T-helper 2 cell treated with Interferon-gamma antibody and Interleukin-4, amounts not matched to agents 5 μg/mL and 100 μg/mL, for 36 hours (primary cell): ENCODE results near the gene LRRC8B.

Experiments used
- DNase-seq: peaks from one replicate; pipeline ENCODE4 v3.0.0; 2021; ENCODE audit warnings: low spot score
- H3K27ac Mint-ChIP-seq: one replicate; pipeline ENCODE4 v1.8.0; 2021; ENCODE audit warnings: mild to moderate bottlenecking, mixed read lengths
- H3K27me3 Mint-ChIP-seq: one replicate; pipeline ENCODE4 v1.8.0; 2021; ENCODE audit warnings: low read depth, mixed read lengths
- H3K36me3 Mint-ChIP-seq: one replicate; pipeline ENCODE4 v1.8.0; 2021; ENCODE audit warnings: low read depth, mixed read lengths
- H3K4me1 Mint-ChIP-seq: one replicate; pipeline ENCODE4 v1.8.0; 2021; ENCODE audit warnings: low read depth, mixed read lengths
- H3K4me3 Mint-ChIP-seq: one replicate; pipeline ENCODE4 v1.8.0; 2022; ENCODE audit warnings: mild to moderate bottlenecking, moderate library complexity, mixed read lengths
- H3K9me3 Mint-ChIP-seq: one replicate; pipeline ENCODE4 v1.8.0; 2021; ENCODE audit warnings: mixed read lengths

Gene LRRC8B

GRCh38 chr1:89524369-89525168, at the start of gene LRRC8B:
TSS of gene LRRC8B (plus strand) at chr1:89524829. CDS start at chr1:89582651, 57,822 bp downstream.
- peaks cover 4% of the 10 kb centered on the region for H3K9me3 Mint-ChIP-seq
- no peaks in the 10 kb centered on the region for H3K27me3 Mint-ChIP-seq

DNA sequence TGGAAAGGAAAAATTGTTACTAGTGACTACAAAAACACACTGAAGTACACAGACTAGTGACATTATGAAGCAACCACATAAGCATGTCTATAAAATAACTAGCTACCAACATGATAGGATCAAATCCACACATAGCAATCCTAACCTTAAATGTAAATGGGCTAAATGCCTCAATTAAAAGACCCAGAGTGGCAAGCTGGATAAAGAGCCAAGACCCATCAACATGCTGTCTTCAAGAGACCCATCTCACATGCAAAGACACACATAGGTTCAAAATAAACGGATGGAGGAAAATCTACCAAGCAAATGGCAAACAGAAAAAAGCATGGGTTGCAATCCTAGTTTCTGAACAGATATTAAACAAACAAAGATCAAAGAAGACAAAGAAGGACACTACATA, 49.4 kb upstream of the LRRC8B start:
- H3K27ac Mint-ChIP-seq: no peak overlapping the region
- peaks cover 13% of the 10 kb centered on the region for H3K36me3 Mint-ChIP-seq

More at GRCh38 chr1:89524369-89525168, at the start of gene LRRC8B:
- Mint-ChIP-seq H3K36me3 (peaks cover 7% of the 10 kb centered on the region), H3K27ac (no peak within 1 kb of the TSS), H3K4me3 (no peak within 1 kb of the TSS), H3K4me1 (peaks cover 29% of the 10 kb centered on the region)
- DNase-seq: peak; percentile 92

GRCh38 chr1:89476072-89476471, 48.6 kb upstream of the LRRC8B start:
- no peak for DNase-seq
- Mint-ChIP-seq H3K9me3 (peaks cover 40% of the 10 kb centered on the region), H3K27ac (no peak overlapping the region), H3K36me3 (peaks cover 13% of the 10 kb centered on the region), H3K4me1 (no peaks in the 10 kb centered on the region), H3K27me3 (peaks cover 34% of the 10 kb centered on the region), H3K4me3 (no peak overlapping the region)

More for the DNA sequence above, 49.4 kb upstream of the LRRC8B start:
- no peak overlapping the region for H3K4me3 Mint-ChIP-seq
- H3K4me1 Mint-ChIP-seq: no peaks in the 10 kb centered on the region
- peaks cover 39% of the 10 kb centered on the region for H3K27me3 Mint-ChIP-seq
- DNase-seq: no peak
- peaks cover 37% of the 10 kb centered on the region for H3K9me3 Mint-ChIP-seq

- Mint-ChIP-seq H3K27me3 (no peaks in the 10 kb centered on the region), H3K36me3 (peaks cover 8% of the 10 kb centered on the region), H3K27ac (no peak overlapping the region), H3K4me1 (peaks cover 25% of the 10 kb centered on the region), H3K9me3 (peaks cover 25% of the 10 kb centered on the region), H3K4me3 (no peak overlapping the region)
- DNase-seq: peak; percentile 65
Measured at GRCh38 chr1:89483010-89483756, 41.4 kb upstream of the LRRC8B start.

DNA sequence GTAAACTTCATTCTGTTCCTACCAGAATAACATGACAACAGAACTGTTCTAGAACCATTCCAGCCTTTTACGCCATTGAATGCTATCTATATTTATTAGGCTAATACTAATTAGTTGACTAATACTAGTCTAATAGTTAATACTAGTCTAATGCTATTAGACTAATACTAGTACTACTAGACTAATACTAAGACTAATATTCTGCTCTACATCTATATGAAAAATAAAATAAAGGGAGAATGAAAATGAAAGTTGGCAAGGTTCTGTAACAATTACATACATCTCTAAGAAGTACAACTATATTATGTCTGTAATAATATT, 40.9 kb upstream of the LRRC8B start:
- Mint-ChIP-seq H3K27ac (no peak overlapping the region), H3K36me3 (peaks cover 8% of the 10 kb centered on the region), H3K27me3 (no peaks in the 10 kb centered on the region), H3K4me3 (no peak overlapping the region), H3K4me1 (peaks cover 30% of the 10 kb centered on the region), H3K9me3 (peaks cover 25% of the 10 kb centered on the region)
- DNase-seq: no peak

- H3K4me3 Mint-ChIP-seq: no peak overlapping the region
- H3K27ac Mint-ChIP-seq: no peak overlapping the region
- H3K9me3 Mint-ChIP-seq: peaks cover 19% of the 10 kb centered on the region
- peaks cover 37% of the 10 kb centered on the region for H3K4me1 Mint-ChIP-seq
- H3K36me3 Mint-ChIP-seq: peaks cover 8% of the 10 kb centered on the region
- DNase-seq: no peak
- H3K27me3 Mint-ChIP-seq: no peaks in the 10 kb centered on the region
Measured at GRCh38 chr1:89484092-89485038, 40.3 kb upstream of the LRRC8B start.

GRCh38 chr1:89487972-89488371, 36.7 kb upstream of the LRRC8B start:
- H3K9me3 Mint-ChIP-seq: peaks cover 13% of the 10 kb centered on the region
- H3K4me3 Mint-ChIP-seq: peak overlapping the region; percentile 16
- H3K36me3 Mint-ChIP-seq: peaks cover 3% of the 10 kb centered on the region
- peaks cover 41% of the 10 kb centered on the region for H3K4me1 Mint-ChIP-seq
- DNase-seq: peak; percentile 43
- peaks cover 1% of the 10 kb centered on the region for H3K27me3 Mint-ChIP-seq
- H3K27ac Mint-ChIP-seq: no peak overlapping the region

DNA sequence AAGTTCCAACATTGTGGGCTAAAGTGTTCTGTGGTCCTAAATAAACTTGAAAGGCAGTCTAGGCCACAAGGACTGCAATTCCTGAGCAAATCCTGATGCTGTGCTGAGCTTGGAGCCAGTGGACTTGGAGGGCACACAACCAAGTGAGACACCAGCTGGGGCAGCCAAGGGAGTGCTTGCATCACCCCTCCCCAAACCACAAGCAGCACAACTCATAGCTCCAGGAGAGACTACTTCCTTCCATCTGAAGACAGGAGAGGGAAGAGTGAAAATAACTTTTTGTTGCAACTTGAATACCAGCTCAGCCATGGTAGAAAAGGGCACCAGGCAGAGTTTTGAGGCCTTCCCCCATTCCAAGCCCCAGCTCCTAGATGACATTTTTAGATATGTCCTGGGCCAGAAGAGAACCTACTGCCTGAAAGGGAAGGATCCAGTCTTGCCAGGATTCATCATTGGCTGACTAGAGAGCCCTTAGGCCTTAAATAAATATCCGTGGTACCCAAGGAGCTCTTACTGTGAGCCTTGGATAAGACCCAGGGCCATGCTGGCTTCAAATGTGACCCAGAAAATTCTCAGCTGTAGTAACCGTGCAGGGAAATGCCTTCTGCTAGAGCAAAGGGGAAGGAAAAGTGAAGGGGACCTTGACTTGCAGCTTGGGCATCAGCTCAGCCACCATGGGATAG, 35.4 kb upstream of the LRRC8B start:
- H3K27ac Mint-ChIP-seq: no peak overlapping the region
- peaks cover 4% of the 10 kb centered on the region for H3K27me3 Mint-ChIP-seq
- peaks cover 33% of the 10 kb centered on the region for H3K4me1 Mint-ChIP-seq
- no peak overlapping the region for H3K4me3 Mint-ChIP-seq
- peaks cover 15% of the 10 kb centered on the region for H3K9me3 Mint-ChIP-seq
- DNase-seq: no peak
- H3K36me3 Mint-ChIP-seq: peaks cover 3% of the 10 kb centered on the region

- peaks cover 4% of the 10 kb centered on the region for H3K27me3 Mint-ChIP-seq
- H3K4me3 Mint-ChIP-seq: no peak overlapping the region
- H3K4me1 Mint-ChIP-seq: peaks cover 27% of the 10 kb centered on the region
- no peak overlapping the region for H3K27ac Mint-ChIP-seq
- H3K36me3 Mint-ChIP-seq: peaks cover 3% of the 10 kb centered on the region
- peaks cover 15% of the 10 kb centered on the region for H3K9me3 Mint-ChIP-seq
- no peak for DNase-seq
Measured at GRCh38 chr1:89490389-89490788, 34.2 kb upstream of the LRRC8B start.

DNA sequence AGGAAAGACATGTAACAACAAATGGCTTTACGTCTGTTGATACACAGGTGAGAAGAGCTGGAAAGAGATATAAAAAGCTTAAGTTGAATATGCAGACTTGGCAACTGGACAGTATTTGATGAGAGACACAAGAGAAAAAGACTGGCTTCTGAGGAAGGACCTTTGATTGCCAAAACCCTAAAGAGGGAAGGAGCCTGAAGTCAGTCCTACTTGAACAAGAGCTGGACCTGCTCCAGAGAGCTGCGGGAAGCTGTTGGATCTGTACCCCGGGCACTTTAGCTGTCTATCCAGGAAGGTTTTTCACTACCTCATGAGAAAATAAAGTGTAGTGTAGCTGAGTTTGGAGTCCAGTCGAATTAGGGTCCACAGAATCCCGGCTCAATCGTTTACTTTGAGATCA, 25.3 kb upstream of the LRRC8B start:
- H3K36me3 Mint-ChIP-seq: no peaks in the 10 kb centered on the region
- H3K4me3 Mint-ChIP-seq: no peak overlapping the region
- no peaks in the 10 kb centered on the region for H3K4me1 Mint-ChIP-seq
- peaks cover 22% of the 10 kb centered on the region for H3K27me3 Mint-ChIP-seq
- no peak for DNase-seq
- H3K9me3 Mint-ChIP-seq: no peaks in the 10 kb centered on the region
- no peak overlapping the region for H3K27ac Mint-ChIP-seq

- H3K9me3 Mint-ChIP-seq: no peaks in the 10 kb centered on the region
- H3K36me3 Mint-ChIP-seq: no peaks in the 10 kb centered on the region
Measured at GRCh38 chr1:89502042-89502441, 22.6 kb upstream of the LRRC8B start.

DNA sequence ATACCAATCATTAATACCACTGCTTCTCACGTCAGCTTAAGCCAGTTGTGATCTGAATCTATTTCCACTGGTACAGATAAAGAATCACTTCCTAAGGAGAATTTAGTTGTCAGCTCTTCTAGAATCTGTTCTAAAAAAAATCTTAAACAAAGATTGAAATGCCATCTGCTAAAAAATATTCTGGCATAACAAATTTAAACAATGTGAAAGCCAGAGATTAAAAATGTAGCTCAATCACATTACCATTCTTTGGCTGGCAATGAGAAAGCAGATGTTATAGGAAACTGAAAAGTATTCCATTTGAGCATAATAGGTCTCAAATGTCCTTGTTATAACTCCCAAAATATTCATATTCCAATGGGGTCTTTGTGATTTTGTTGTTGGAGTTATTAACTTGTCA, 21.7 kb upstream of the LRRC8B start:
- Mint-ChIP-seq H3K36me3 (no peaks in the 10 kb centered on the region), H3K27ac (no peak overlapping the region), H3K4me1 (no peaks in the 10 kb centered on the region), H3K27me3 (peaks cover 37% of the 10 kb centered on the region), H3K9me3 (no peaks in the 10 kb centered on the region), H3K4me3 (no peak overlapping the region)
- no peak for DNase-seq

More at GRCh38 chr1:89502042-89502441, 22.6 kb upstream of the LRRC8B start:
- no peak overlapping the region for H3K4me3 Mint-ChIP-seq
- H3K27ac Mint-ChIP-seq: no peak overlapping the region
- peaks cover 33% of the 10 kb centered on the region for H3K27me3 Mint-ChIP-seq
- no peaks in the 10 kb centered on the region for H3K4me1 Mint-ChIP-seq
- DNase-seq: no peak

- no peaks in the 10 kb centered on the region for H3K4me1 Mint-ChIP-seq
- H3K27ac Mint-ChIP-seq: no peak overlapping the region
- H3K27me3 Mint-ChIP-seq: peaks cover 35% of the 10 kb centered on the region
- peaks cover 6% of the 10 kb centered on the region for H3K9me3 Mint-ChIP-seq
- no peak for DNase-seq
- H3K36me3 Mint-ChIP-seq: no peaks in the 10 kb centered on the region
- H3K4me3 Mint-ChIP-seq: no peak overlapping the region
Measured at GRCh38 chr1:89503690-89504089, 20.9 kb upstream of the LRRC8B start.
